Measurements from ENCODE around the gene GNAO1. TPM values are rescaled to one million over a fixed set of nuclear protein-coding genes. Genes with fewer than 3 reads are reported as not detected.

Gene GNAO1
- polyA plus RNA-seq, 1 donor (not counting 4 experiments of a cell fraction or from before 2014, with no cell fraction given): 0.13 TPM

GRCh38 chr16:56337858-56338325 lies 146.6 kb downstream of the GNAO1 start:
- FAIRE-seq: no peak
- Histone ChIP-seq H3K27me3 (ENCODE audit: control insufficient read depth, extremely low read depth, insufficient read depth, low read length) (no peaks in the 10 kb centered on the region), H3K9me1 (ENCODE audit: control insufficient read depth, extremely low read depth, insufficient read depth, low read length) (no peaks in the 10 kb centered on the region), H2AFZ (ENCODE audit: control insufficient read depth, low read length) (no peak overlapping the region), H3K36me3 (ENCODE audit: control insufficient read depth in 2 of 2, extremely low read depth in 1 of 2, insufficient read depth in 2 of 2, low read length in 2 of 2) (no peaks in the 10 kb centered on the region), H3K4me2 (ENCODE audit: control insufficient read depth, extremely low read depth, insufficient read depth, low read depth, low read length) (no peak overlapping the region), H4K20me1 (ENCODE audit: control insufficient read depth, extremely low read depth, insufficient read depth, low read length) (no peaks in the 10 kb centered on the region), H3K9ac (ENCODE audit: control insufficient read depth, extremely low read depth, insufficient read depth, low read length) (no peak overlapping the region), H3K4me3 (ENCODE audit: control insufficient read depth in 2 of 3, extremely low read depth in 1 of 3, insufficient read depth in 2 of 3, low read depth in 1 of 3, low read length in 3 of 3) (no peak overlapping the region), H3K79me2 (ENCODE audit: control insufficient read depth, insufficient read depth, low read length) (no peaks in the 10 kb centered on the region), H3K27ac (ENCODE audit: control insufficient read depth, insufficient read depth, low read length) (no peak overlapping the region), H3K9me3 (ENCODE audit: control insufficient read depth, low read depth, low read length) (no peaks in the 10 kb centered on the region), H3K4me1 (ENCODE audit: control insufficient read depth, extremely low read depth, insufficient read depth, low read length) (peaks cover 36% of the 10 kb centered on the region)
- dilution Hi-C loops (cut with MboI; ENCODE audit: extremely low pct_ligation_motif_present, low sequenced_read_pairs): no loop called here
- no peak for TF ChIP-seq EZH2 (IDR thresholded peaks at IDR 0.05; ENCODE audit: low read length)
- TF ChIP-seq CTCF (optimal IDR thresholded peaks at IDR 0.05 in 1 of 3, IDR thresholded peaks at IDR 0.05 in 1 of 3, conservative IDR thresholded peaks at IDR 0.05 in 1 of 3; ENCODE audit: extremely low read depth in 1 of 3, insufficient read depth in 2 of 3, low read length in 3 of 3): no peak
- no peak for DNase-seq (ENCODE audit: low read depth, low spot score)

GRCh38 chr16:56338566-56339318 lies 147.5 kb downstream of the GNAO1 start:
- no peak overlapping the region for H2AFZ ChIP-seq (ENCODE audit: control insufficient read depth, low read length)
- no peak for TF ChIP-seq CTCF (optimal IDR thresholded peaks at IDR 0.05 in 1 of 3, IDR thresholded peaks at IDR 0.05 in 1 of 3, conservative IDR thresholded peaks at IDR 0.05 in 1 of 3; ENCODE audit: extremely low read depth in 1 of 3, insufficient read depth in 2 of 3, low read length in 3 of 3)
- TF ChIP-seq EZH2 (IDR thresholded peaks at IDR 0.05; ENCODE audit: low read length): no peak
- H3K27ac ChIP-seq (ENCODE audit: control insufficient read depth, insufficient read depth, low read length): no peak overlapping the region
- no peak overlapping the region for H3K4me2 ChIP-seq (ENCODE audit: control insufficient read depth, extremely low read depth, insufficient read depth, low read depth, low read length)
- peaks cover 37% of the 10 kb centered on the region for H3K4me1 ChIP-seq (ENCODE audit: control insufficient read depth, extremely low read depth, insufficient read depth, low read length)
- no peaks in the 10 kb centered on the region for H3K9me3 ChIP-seq (ENCODE audit: control insufficient read depth, low read depth, low read length)
- H3K9me1 ChIP-seq (ENCODE audit: control insufficient read depth, extremely low read depth, insufficient read depth, low read length): no peaks in the 10 kb centered on the region
- no peak overlapping the region for H3K4me3 ChIP-seq (ENCODE audit: control insufficient read depth in 2 of 3, extremely low read depth in 1 of 3, insufficient read depth in 2 of 3, low read depth in 1 of 3, low read length in 3 of 3)
- no peaks in the 10 kb centered on the region for H4K20me1 ChIP-seq (ENCODE audit: control insufficient read depth, extremely low read depth, insufficient read depth, low read length)
- H3K27me3 ChIP-seq (ENCODE audit: control insufficient read depth, extremely low read depth, insufficient read depth, low read length): no peaks in the 10 kb centered on the region
- FAIRE-seq (no peak), DNase-seq (ENCODE audit: low read depth, low spot score) (no peak)
- dilution Hi-C loops (cut with MboI; ENCODE audit: extremely low pct_ligation_motif_present, low sequenced_read_pairs): no loop called here
- H3K9ac ChIP-seq (ENCODE audit: control insufficient read depth, extremely low read depth, insufficient read depth, low read length): no peak overlapping the region
- H3K79me2 ChIP-seq (ENCODE audit: control insufficient read depth, insufficient read depth, low read length): no peaks in the 10 kb centered on the region
- H3K36me3 ChIP-seq (ENCODE audit: control insufficient read depth in 2 of 2, extremely low read depth in 1 of 2, insufficient read depth in 2 of 2, low read length in 2 of 2): no peaks in the 10 kb centered on the region

Data from keratinocyte (primary cell).